ENCODE results near the gene GPC3.
"Not testable (repeated sequence)": the region's sequence is repeated elsewhere in the genome, so short reads cannot be mapped to it uniquely, and the experiment has no call there.

The GPC3 gene

DNA sequence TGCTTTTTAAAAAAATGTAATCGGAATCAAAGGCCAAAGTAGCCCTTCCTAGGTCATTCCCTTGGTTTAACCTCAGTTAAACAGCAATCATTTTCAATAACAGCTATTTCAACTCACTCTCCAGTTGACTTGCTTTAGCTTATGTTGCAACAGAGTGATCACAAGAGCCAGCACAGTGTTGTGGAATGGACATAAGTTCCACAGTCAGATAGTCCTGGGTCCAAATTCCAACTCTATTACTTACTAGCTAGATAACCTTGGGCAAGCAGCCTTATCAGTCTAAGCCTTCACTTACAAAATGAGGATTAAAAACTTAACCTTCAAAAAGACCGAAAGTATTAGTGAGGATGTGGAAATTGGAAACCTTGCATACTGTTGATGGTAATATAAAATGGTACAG is 9.2 kb upstream of the GPC3 start:
- no peak for DNase-seq

GRCh38 chrX:133992882-133993281 is 7.5 kb upstream of the GPC3 start:
- DNase-seq: no peak

GRCh38 chrX:133991814-133992213 is 6.4 kb upstream of the GPC3 start:
- no peak for DNase-seq

GRCh38 chrX:133991057-133991456 is 5.7 kb upstream of the GPC3 start:
- DNase-seq: not testable (repeated sequence)

DNA sequence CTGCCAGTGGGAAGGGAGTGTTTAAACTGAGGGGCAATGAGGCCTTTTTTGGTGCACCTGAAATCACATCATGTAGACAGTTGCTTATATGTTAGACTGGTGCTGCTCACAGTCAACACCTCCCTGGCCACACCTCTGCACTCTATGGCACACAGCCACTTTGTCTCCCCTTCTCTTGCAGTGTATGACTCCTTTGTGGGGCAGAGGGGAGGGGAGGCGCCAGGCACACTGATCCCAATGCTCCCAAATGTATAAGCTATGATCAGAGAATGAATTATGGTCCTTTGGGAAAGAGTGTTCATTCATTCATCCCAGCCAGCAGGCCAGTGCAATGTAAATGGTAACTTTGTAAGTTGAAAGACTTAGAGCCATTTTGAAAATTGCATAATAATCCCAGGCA is 4.6 kb upstream of the GPC3 start:
- no peak for DNase-seq

GRCh38 chrX:133989490-133989889 is 4.1 kb upstream of the GPC3 start:
- no peak for DNase-seq

DNA sequence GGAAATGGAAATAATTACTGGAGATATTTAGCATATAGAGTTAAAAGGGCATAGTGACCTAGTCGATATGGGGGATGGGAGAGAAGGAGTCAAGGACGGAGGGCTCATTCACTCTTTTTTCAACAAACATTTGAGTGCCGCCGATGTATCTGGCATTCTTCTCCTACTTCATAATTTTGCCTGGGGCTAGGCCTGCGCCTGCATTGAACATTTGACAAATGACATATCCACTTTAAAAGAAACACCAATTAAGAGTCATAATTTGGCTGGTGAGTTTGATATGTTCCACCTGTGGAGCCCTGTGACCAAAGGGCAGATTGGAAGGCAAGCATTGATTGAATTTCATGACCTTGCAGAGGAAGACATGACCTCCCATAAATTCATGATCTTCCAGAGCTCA is 2.6 kb upstream of the GPC3 start:
- DNase-seq: no peak

DNA sequence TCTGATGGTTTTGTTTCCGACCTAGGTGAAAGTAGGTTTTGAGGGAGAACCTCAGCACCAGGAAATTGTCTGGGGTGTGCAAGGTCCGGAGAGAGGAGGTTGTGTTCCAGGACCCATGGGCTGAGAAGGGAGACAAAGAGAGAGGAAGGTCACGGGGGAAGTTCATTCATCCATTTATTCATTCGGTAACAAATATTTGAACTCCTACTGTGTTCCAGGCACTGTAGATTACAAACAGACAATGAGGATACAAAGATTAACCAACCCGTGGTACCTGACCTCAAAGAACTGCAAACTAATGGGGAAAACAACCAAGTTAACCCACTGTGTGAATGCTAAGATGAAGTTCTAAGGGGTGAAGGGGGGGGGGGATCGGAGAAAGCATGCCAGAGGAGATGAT is 1.8 kb upstream of the GPC3 start:
- DNase-seq: no peak

DNA sequence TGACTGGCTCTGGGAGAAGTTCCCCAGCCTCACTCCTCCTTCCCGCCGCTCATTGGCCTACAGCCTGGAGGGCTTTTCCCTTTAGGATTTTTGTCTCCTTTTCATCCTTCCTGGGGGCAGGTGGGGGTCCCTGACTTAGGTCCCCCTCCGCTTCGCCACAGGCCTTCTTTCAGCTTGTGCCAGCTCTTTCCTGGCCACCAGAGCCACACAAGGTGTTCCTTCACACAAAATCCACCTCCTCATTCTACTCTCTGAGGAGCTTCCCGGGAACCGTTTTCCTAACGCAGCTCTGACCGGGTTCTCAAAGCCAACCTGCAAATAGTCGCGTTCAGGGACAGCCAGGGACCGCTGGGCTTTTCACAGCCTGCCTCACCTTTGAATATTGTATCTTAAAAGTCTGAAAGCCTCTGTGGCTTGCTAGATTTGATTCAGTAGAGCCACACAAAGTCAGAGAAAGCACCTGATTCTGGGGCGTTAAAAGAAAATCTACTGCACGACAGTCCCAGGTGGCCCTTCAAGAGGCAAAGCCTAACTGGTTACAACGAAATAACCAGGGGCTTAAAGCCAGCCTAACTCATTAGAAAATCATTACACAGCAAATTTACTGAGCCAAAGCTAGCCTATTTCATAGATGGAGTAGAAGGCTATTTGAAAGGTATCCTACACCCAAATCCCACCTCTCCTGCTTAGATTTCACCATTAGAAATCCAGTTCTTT is 731 bp upstream of the GPC3 start:
- DNase-seq: no peak

GRCh38 chrX:133984857-133985163 is 584 bp downstream of the GPC3 start:
- DNase-seq: no peak

DNA sequence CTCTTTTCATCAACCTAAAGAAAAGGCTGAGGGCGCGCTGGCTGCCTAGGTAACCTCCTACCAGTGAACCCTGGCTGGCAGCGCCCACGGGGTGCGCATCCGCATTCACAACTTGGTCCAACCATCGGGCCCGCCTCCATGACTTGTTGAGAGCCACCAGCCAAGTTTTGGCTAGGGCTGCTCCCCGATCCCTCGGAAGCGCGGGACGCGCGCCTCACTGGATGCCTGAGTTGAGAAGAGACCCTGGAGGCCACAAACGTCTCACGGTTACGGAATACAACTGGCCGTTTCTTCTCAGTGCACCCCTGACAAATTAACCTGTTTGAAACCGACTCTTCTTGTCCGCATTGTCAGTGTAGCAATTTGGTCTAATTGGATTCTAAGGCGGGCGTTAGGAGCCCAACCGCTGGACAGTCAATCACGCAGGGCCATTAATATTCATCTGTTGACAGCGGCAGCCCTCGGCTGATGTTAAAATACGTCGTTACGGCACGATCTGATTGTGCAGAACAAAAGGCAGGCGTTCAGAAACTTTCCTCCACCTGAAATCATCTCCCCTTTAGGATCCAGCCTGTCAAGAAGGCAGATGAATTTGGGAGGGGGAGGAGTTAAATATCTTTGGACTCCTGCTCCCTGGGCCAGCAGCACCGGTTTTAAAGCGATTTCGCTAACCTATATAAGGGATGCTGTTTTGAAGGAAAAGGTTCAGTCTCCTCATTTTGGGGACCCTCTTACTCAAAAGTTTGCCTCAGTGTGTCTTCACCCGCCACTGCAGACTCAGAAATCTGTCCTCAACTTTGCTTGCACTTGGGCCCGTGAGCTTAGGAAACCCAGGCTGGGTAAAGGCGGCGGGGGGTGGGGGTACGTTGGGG is 1.2 kb downstream of the GPC3 start:
- DNase-seq: no peak

GRCh38 chrX:133983256-133983973 is 2.0 kb downstream of the GPC3 start:
- DNase-seq: no peak

DNA sequence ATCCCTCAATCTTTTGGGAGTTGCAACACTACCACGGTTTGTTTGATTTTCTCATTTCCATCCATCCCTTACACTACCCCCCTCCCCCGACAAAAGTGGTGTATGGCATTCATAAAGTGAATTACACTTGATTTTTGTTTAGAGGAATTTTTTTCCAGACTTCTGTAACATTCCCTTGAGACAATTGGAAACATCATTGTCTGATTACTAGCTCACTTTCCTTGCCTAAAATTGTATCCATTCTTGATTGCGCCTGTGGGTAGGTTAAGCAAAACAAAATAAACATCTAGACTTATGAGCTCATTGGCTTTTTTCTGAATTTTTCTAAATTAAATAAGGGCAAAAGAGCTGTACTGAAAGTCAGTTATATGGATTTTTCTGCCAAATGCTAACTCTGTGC is 3.5 kb downstream of the GPC3 start:
- no peak for DNase-seq

DNA sequence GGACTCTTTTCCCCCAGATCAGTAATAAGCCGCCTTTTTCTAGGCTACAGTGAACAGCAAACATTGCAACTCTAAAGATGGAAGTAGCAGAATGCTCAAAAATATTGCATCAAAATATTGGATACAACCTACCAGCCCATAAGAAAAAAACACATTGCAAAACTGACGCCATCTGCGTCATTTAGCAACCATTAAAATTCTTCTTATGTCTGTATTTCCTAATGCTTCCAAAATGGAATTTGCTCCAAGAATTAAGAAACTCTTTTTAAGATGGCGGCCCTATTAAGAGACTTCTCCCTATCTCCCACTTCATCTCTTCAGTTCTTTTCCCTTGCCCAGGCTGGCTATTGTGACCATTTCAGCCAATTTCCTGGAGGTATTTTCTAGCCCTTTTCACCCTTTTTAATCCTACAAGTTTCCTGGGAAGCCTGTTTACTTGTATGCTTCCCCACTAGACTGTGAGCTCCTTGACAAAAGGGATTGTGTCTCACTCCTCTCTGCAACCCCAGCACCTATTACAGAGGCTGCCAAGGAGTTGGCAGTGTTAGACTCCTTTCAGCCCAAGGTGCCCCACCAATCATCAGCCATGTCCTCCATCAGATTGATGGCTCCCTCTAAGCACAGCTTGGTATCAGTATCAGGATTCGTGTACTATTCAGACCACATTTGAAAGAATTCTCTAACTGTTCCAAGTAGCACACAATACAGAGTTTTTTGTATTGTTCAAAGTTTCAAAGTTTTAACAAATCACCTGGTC is 4.4 kb downstream of the GPC3 start:
- DNase-seq: no peak

DNA sequence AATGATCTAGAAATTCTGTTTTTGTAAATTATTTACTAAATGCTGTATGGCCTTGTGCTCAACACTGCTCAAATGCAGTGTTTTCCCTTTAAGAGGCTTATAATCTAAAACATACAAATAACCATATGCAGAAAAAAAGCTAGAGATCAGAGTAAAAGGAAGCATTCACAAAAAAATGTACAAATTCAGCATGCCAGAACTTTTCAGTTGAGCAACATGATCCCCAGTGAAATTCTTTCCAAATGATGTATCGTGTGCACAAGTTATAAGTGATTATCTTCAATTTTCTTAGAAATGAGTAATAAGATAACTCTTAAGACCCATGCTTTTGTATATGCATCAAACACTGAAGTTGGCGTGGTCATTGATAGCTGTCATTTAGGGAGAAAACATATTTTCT is 5.0 kb downstream of the GPC3 start:
- no peak for DNase-seq

DNA sequence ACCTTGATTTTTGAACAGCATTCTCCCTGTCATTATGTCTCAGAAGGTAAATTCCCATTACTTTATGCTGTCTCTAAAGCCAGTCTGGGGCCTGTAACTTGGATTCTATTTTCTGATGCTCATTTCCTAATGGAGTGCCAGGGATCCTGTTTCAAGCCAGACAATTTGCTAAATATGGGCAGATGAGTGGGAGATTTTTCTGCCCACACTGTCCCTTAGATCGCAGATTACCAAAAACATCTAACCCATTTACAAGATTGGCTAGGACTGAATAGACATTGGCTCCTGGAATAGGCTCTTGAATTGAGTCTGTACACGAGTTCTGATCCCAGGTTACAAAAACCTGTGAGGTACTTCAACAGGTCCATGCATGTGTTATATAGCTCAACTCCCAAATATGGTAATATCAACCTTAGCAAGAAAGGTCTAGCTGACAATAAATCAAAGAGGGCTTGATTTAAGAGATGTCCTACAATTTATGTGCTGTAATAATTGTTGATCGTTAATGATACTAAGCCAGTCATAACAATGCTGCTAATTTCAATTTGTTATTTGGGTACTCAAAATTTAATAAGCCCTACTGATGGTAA is 5.7 kb downstream of the GPC3 start:
- no peak for DNase-seq

- DNase-seq: no peak
Observed at GRCh38 chrX:133973704-133974103, 11.7 kb downstream of the GPC3 start.

DNA sequence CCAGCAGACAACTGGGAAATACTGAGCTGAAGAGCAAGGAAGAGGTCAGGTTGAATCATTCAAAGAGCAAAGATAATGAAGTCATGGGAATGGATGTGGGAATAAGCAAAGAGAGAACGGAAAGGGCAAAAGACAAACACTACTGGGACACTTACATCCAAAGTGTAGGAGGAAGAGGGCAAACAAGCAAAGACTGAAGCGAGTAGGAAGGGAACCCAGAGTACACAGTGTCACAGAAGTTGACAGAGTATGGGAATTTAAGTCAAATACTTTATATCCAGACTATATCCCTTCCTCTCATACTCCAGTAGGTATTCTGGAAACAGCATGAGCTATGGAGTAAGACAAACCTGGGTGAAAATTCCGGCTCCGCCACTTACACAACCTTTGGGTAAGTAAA is 12.5 kb downstream of the GPC3 start:
- no peak for DNase-seq

GRCh38 chrX:133971586-133971985 is 13.8 kb downstream of the GPC3 start:
- no peak for DNase-seq

GRCh38 chrX:133970076-133970475 is 15.3 kb downstream of the GPC3 start:
- DNase-seq: no peak

DNA sequence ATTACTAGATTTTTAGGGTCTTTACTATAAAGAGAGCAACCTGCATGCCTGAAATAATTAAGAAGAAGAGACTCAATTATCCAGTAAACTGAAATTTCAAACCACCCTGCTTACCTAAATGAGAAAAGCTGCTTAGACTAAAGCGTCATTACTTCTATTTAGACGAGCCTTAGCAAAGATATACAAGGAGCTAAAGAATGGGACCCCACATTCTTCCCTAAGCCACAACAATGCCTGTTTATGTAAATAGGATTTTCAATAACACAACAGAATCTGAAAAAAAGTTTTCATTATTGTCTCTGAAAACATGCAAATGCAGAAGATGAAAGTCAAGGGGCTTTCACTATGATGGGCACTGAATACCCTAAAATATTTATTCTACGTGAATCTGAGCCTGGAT is 16.2 kb downstream of the GPC3 start:
- no peak for DNase-seq

GRCh38 chrX:133968109-133968508 is 17.3 kb downstream of the GPC3 start:
- DNase-seq: no peak

DNA sequence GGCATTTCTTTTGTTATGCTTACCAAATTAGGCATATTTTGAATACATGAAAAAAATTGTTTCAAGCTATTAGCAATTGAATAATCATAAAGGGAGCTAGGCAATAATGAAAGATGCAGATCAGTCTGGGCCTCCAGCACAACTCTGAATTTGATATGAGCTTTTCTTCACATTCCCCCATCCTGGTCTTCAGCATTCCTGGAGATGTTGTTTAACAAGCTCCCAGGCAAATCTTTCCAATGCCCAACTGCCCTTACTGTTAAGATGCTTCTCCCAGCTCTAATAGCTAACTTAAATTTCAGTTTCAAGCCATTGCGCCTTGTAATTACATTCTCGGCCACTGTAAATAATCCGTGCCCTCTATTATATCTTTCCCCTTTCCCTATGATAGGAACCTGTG is 19.2 kb downstream of the GPC3 start:
- DNase-seq: no peak

All from CD4-positive, alpha-beta T cell treated with Interleukin-12 subunit alpha and Interleukin-12 subunit beta, for 1 hour (primary cell).